HG02610 (cell line): ENCODE results near the gene WWC1.
"Not testable (repeated sequence)": the region's sequence is repeated elsewhere in the genome, so short reads cannot be mapped to it uniquely, and the experiment has no call there.

ENCODE experiments used
- ATAC-seq: cut with Tn5 transposase; IDR thresholded peaks from one replicate; pipeline ENCODE4 v1.9.1; 2021; ENCODE audit warnings: mild to moderate bottlenecking, moderate library complexity; ENCODE audit not compliant: unreplicated experiment

WWC1 gene

GRCh38 chr5:168307022-168307421 is 15.6 kb downstream of the WWC1 start:
- ATAC-seq: no peak

GRCh38 chr5:168307925-168308584 is 16.6 kb downstream of the WWC1 start:
- no peak for ATAC-seq

GRCh38 chr5:168308976-168309598 is 17.6 kb downstream of the WWC1 start:
- no peak for ATAC-seq

- ATAC-seq: not testable (repeated sequence)
Measured at GRCh38 chr5:168310541-168310940, 19.1 kb downstream of the WWC1 start.

- ATAC-seq: no peak
Measured at GRCh38 chr5:168311061-168311566, 19.7 kb downstream of the WWC1 start.

GRCh38 chr5:168312606-168313295 is 21.3 kb downstream of the WWC1 start:
- no peak for ATAC-seq

GRCh38 chr5:168313596-168314204 is 22.3 kb downstream of the WWC1 start:
- ATAC-seq: no peak

- ATAC-seq: no peak
Measured at GRCh38 chr5:168314735-168315411, 23.4 kb downstream of the WWC1 start.

GRCh38 chr5:168315416-168316138 is 24.1 kb downstream of the WWC1 start:
- ATAC-seq: no peak

GRCh38 chr5:168316139-168316578 is 24.7 kb downstream of the WWC1 start:
- ATAC-seq: no peak

- ATAC-seq: no peak
Measured at GRCh38 chr5:168317096-168317520, 25.7 kb downstream of the WWC1 start.

- no peak for ATAC-seq
Measured at GRCh38 chr5:168317521-168318147, 26.2 kb downstream of the WWC1 start.

GRCh38 chr5:168318240-168318639 is 26.8 kb downstream of the WWC1 start:
- no peak for ATAC-seq

GRCh38 chr5:168319774-168320173 is 28.3 kb downstream of the WWC1 start:
- ATAC-seq: no peak

GRCh38 chr5:168320805-168321204 is 29.4 kb downstream of the WWC1 start:
- no peak for ATAC-seq

- no peak for ATAC-seq
Measured at GRCh38 chr5:168324859-168325630, 33.6 kb downstream of the WWC1 start.

GRCh38 chr5:168327019-168327421 is 35.6 kb downstream of the WWC1 start:
- ATAC-seq: no peak

- no peak for ATAC-seq
Measured at GRCh38 chr5:168327451-168327850, 36.0 kb downstream of the WWC1 start.

GRCh38 chr5:168327994-168328393 is 36.5 kb downstream of the WWC1 start:
- ATAC-seq: no peak
